HEK293 (cell line): Measurements from ENCODE around the gene LRCH1.

Source experiments
- CTCF ChIP-seq: fragments of 450-650 bp; formaldehyde crosslinking; IDR thresholded peaks from 2 replicates; pipeline ENCODE4 v1.5.1; 2016; ENCODE audit warnings: missing biosample characterization, missing genetic modification characterization
- KLF1 ChIP-seq: fragments of 450-650 bp; formaldehyde crosslinking; IDR thresholded peaks from 2 replicates; pipeline ENCODE4 v1.5.1; 2016; ENCODE audit warnings: missing biosample characterization, missing genetic modification characterization
- RBAK ChIP-seq: fragments of 450-650 bp; formaldehyde crosslinking; IDR thresholded peaks from 2 replicates; pipeline ENCODE4 v1.5.1; 2016; ENCODE audit warnings: missing biosample characterization, missing genetic modification characterization
- SCRT1 ChIP-seq: fragments of 450-650 bp; formaldehyde crosslinking; IDR thresholded peaks from 2 replicates; pipeline ENCODE4 v1.5.1; 2016; ENCODE audit warnings: missing biosample characterization, missing genetic modification characterization, borderline replicate concordance
- YY1 ChIP-seq: fragments of 450-650 bp; formaldehyde crosslinking; IDR thresholded peaks from 2 replicates; pipeline ENCODE4 v1.5.1; 2018; ENCODE audit warnings: missing biosample characterization, missing genetic modification characterization
- ZFP3 ChIP-seq: fragments of 450-650 bp; formaldehyde crosslinking; IDR thresholded peaks from 2 replicates; pipeline ENCODE4 v1.5.1; 2016; ENCODE audit warnings: low read depth, missing biosample characterization, missing genetic modification characterization
- ZFP41 ChIP-seq: fragments of 450-650 bp; formaldehyde crosslinking; IDR thresholded peaks from 2 replicates; pipeline ENCODE4 v1.5.1; 2016; ENCODE audit warnings: missing biosample characterization, missing genetic modification characterization, borderline replicate concordance
- ZNF112 ChIP-seq: fragments of 450-650 bp; formaldehyde crosslinking; IDR thresholded peaks from 2 replicates; pipeline ENCODE4 v1.5.0; 2017; ENCODE audit warnings: missing biosample characterization, missing genetic modification characterization
- ZNF138 ChIP-seq: fragments of 450-650 bp; formaldehyde crosslinking; IDR thresholded peaks from 2 replicates; pipeline ENCODE4 v1.5.1; 2016; ENCODE audit warnings: missing biosample characterization, missing genetic modification characterization, borderline replicate concordance
- ZNF19 ChIP-seq: fragments of 450-650 bp; formaldehyde crosslinking; IDR thresholded peaks from 2 replicates; pipeline ENCODE4; 2016; ENCODE audit warnings: missing biosample characterization, missing genetic modification characterization, low read depth
- ZNF37A ChIP-seq: fragments of 450-650 bp; IDR thresholded peaks from 2 replicates; pipeline ENCODE4 v1.5.1; 2018; ENCODE audit warnings: missing biosample characterization, missing genetic modification characterization
- TF ChIP-seq, protein P1 (sequence below): fragments of 450-650 bp; IDR thresholded peaks from 2 replicates; pipeline ENCODE4 v1.5.1; 2018; ENCODE audit warnings: missing biosample characterization, missing genetic modification characterization
- TF ChIP-seq, protein P2 (sequence below): fragments of 450-650 bp; formaldehyde crosslinking; conservative IDR thresholded peaks from 2 replicates; pipeline ENCODE4 v1.5.1; 2016; ENCODE audit warnings: low read depth, missing biosample characterization, missing genetic modification characterization
- TF ChIP-seq, protein P3 (sequence below): fragments of 450-650 bp; formaldehyde crosslinking; IDR thresholded peaks from 2 replicates; pipeline ENCODE4 v1.5.1; 2016; ENCODE audit warnings: missing biosample characterization, missing genetic modification characterization

DNA sequence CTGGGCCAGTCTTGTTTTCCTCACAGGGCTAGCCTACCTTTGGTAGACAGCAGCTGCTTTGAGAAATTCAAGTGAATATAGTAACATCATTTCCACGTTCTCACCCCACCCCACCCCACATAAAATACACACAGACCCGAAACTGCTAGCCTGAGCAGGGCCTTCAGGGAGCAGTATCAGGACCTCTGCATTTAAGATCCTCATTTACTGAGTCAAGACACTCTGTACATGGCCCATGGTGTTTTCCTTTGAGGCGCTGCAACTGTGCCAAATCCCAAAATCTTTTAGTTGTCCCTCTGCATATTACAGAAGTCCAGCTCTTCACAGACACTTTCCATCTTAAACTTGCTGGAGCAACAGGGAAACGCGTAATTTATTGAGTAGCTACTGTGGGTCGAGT, 200.9 kb downstream of the LRCH1 start:
- TF ChIP-seq CTCF (tag by site-specific recombination) (no peak), ZNF37A (no peak), ZFP3 (no peak), ZNF19 (tag by site-specific recombination) (no peak), KLF1 (no peak), RBAK (no peak), ZFP41 (tag by site-specific recombination) (no peak), YY1 (no peak), ZNF138 (tag by site-specific recombination) (no peak), ZNF112 (no peak), SCRT1 (tag by site-specific recombination) (no peak)
- TF ChIP-seq, protein P1, sequence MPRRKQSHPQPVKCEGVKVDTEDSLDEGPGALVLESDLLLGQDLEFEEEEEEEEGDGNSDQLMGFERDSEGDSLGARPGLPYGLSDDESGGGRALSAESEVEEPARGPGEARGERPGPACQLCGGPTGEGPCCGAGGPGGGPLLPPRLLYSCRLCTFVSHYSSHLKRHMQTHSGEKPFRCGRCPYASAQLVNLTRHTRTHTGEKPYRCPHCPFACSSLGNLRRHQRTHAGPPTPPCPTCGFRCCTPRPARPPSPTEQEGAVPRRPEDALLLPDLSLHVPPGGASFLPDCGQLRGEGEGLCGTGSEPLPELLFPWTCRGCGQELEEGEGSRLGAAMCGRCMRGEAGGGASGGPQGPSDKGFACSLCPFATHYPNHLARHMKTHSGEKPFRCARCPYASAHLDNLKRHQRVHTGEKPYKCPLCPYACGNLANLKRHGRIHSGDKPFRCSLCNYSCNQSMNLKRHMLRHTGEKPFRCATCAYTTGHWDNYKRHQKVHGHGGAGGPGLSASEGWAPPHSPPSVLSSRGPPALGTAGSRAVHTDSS (tag by site-specific recombination) = no peak
- TF ChIP-seq, protein P2, sequence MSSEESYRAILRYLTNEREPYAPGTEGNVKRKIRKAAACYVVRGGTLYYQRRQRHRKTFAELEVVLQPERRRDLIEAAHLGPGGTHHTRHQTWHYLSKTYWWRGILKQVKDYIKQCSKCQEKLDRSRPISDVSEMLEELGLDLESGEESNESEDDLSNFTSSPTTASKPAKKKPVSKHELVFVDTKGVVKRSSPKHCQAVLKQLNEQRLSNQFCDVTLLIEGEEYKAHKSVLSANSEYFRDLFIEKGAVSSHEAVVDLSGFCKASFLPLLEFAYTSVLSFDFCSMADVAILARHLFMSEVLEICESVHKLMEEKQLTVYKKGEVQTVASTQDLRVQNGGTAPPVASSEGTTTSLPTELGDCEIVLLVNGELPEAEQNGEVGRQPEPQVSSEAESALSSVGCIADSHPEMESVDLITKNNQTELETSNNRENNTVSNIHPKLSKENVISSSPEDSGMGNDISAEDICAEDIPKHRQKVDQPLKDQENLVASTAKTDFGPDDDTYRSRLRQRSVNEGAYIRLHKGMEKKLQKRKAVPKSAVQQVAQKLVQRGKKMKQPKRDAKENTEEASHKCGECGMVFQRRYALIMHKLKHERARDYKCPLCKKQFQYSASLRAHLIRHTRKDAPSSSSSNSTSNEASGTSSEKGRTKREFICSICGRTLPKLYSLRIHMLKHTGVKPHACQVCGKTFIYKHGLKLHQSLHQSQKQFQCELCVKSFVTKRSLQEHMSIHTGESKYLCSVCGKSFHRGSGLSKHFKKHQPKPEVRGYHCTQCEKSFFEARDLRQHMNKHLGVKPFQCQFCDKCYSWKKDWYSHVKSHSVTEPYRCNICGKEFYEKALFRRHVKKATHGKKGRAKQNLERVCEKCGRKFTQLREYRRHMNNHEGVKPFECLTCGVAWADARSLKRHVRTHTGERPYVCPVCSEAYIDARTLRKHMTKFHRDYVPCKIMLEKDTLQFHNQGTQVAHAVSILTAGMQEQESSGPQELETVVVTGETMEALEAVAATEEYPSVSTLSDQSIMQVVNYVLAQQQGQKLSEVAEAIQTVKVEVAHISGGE (tag by site-specific recombination) = no peak
- TF ChIP-seq, protein P3, sequence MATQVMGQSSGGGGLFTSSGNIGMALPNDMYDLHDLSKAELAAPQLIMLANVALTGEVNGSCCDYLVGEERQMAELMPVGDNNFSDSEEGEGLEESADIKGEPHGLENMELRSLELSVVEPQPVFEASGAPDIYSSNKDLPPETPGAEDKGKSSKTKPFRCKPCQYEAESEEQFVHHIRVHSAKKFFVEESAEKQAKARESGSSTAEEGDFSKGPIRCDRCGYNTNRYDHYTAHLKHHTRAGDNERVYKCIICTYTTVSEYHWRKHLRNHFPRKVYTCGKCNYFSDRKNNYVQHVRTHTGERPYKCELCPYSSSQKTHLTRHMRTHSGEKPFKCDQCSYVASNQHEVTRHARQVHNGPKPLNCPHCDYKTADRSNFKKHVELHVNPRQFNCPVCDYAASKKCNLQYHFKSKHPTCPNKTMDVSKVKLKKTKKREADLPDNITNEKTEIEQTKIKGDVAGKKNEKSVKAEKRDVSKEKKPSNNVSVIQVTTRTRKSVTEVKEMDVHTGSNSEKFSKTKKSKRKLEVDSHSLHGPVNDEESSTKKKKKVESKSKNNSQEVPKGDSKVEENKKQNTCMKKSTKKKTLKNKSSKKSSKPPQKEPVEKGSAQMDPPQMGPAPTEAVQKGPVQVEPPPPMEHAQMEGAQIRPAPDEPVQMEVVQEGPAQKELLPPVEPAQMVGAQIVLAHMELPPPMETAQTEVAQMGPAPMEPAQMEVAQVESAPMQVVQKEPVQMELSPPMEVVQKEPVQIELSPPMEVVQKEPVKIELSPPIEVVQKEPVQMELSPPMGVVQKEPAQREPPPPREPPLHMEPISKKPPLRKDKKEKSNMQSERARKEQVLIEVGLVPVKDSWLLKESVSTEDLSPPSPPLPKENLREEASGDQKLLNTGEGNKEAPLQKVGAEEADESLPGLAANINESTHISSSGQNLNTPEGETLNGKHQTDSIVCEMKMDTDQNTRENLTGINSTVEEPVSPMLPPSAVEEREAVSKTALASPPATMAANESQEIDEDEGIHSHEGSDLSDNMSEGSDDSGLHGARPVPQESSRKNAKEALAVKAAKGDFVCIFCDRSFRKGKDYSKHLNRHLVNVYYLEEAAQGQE (tag by site-specific recombination) = no peak
